DMS 273 (cell line): ENCODE results near the gene PIN1.

Source experiments
- DNase-seq: peaks from one replicate; lab custom pipeline; 2025; ENCODE audit not compliant: unreplicated experiment; lab: John Stamatoyannopoulos, UW

PIN1 gene

DNA sequence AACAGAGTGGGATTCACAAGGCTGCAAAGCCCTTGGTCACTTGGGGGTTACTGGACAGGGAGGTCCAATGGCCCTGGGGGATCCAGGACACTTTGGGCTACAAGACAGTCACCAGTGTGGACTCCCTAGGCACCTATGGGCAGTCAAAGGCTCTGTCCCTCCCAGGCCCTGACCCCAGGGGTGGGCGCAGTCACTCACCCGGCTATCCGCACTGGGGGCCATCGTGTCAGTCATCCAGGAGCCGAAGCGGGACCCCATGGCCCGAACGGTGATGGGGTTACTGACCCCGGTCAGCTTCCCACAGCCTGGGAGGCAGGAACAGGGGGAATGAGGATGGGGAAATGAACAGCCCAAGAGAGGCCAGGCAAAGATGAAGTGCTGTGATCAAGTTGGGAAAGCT is 21.5 kb downstream of the PIN1 start:
- DNase-seq, result no peak

DNA sequence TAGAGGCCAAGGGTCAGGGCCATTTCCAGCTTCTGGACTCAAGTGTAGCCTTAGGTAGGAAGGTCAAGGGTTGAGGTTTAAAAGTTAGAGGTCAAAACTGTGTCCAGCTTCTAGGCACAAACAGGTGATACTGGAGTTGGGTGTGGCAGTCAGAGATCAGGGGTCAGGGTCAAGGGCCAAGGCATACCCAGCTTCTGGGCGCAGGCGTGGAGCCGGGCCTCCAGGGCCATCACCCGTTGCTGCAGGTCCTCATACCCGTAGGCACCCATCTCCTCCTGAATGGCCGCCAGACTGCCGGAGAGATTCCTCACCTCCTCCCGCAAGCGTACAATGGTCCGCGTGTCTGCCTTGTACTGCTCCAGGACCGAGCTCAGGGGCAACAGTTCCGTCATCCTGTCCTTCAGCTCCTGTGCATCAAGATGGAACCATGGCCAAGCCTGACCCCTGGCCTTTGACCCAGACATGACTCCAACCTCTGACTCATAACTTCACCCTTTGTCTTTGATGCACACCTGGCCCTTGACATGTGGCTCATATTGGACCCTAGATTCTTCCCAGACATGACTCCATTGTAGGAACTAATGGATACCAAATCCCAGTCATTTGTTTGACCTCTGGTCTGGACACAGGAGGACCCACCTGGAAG is 22.1 kb downstream of the PIN1 start:
- no peak for DNase-seq

GRCh38 chr19:9857920-9858746 is 23.0 kb downstream of the PIN1 start:
- DNase-seq, result no peak

DNA sequence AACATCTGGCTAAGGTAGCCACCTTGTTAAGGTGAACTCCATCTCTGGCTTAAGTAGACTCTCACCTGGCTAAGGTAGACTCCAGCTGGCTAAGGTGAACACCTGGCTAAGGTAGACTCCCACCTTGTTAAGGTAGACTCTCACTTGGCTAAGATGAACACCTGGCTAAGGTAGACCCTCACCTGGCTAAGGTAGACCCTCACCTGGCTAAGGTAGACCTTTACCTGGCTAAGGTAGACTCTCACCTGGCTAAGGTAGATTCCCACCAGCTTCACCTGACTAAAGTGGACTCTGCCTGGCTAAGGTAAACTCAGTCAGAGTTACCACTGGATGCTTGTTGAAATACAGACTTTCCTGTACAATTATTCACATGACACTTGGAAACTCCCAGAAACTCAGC is 23.6 kb downstream of the PIN1 start:
- DNase-seq, result no peak

DNA sequence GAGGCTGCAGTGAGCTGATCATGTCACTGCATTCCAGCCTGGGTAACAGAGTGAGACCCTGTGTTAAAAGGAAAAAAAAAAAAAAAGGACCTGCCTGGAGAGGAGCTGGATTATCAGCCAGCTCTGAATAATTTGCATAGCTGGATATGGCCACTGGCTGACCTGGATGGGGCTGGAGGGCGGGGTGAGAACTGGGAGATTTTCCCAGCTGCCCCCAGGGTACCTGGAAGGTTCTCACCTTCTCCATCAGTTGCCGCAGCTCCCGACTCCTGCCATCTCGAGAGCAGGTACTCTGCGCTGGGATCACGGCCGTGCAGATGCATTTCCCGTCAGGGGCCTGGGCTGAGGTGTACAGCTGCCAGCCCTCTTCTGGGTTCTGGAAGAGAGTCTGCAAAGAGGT is 25.3 kb downstream of the PIN1 start:
- no peak for DNase-seq

GRCh38 chr19:9861503-9861902 is 26.4 kb downstream of the PIN1 start:
- no peak for DNase-seq

DNA sequence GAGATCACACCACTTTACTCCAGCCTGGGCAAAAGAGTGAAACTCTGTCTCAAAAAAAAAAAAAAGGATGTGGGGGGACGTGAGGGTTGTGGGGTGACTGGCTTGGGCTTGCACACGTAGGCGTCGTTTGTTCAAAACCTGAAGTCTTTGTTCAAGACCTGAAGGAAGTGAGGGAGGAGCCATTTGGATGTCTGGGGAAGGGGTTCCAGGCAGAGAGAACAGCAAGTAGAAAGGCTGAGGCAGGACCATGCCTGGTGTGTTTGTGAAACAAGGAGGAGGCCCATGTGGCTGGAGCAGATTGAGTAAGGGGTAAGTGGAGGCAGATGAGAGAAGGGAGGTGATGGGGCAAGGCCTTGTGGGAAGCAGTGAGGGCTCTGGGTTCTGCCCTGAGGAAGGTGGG is 27.8 kb downstream of the PIN1 start:
- no peak for DNase-seq

- DNase-seq, result no peak
Observed at GRCh38 chr19:9863759-9864158, 28.6 kb downstream of the PIN1 start.

DNA sequence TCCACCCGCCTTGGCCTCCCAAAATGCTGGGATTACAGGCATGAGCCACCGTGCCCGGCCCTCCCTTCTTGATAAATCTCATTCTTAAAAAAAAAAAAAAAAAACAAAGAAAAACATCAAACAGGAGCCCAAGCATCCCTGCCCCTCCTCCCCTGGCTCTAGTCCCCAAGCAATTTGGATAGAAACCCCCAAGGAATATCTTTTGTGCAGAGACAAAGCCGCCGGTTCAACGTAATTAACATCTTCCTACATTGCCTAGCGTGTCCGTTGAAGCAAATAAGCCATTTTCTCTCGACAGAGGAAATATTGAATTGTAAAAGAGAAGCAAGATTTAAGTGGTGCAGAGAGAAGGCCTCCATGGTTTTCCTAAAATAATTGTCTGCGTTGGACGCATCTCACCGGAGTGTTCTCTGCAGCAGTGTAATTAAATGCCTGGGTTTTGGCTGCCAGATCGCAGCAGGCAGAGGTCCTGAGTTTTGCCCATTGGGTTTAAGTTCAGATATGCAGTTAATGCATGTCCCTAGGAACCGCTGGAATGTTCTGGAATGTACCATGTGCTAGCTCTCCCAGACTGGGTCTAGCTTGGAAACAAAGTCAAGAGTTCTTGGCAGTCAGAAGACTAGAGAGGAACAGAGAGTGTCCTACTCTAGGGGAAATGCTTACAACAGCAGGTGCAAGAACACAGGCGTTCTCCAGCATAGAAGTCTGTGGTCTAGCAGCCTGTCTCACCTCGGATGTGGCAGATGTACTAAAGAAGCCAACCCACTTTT is 30.8 kb downstream of the PIN1 start:
- no peak for DNase-seq

DNA sequence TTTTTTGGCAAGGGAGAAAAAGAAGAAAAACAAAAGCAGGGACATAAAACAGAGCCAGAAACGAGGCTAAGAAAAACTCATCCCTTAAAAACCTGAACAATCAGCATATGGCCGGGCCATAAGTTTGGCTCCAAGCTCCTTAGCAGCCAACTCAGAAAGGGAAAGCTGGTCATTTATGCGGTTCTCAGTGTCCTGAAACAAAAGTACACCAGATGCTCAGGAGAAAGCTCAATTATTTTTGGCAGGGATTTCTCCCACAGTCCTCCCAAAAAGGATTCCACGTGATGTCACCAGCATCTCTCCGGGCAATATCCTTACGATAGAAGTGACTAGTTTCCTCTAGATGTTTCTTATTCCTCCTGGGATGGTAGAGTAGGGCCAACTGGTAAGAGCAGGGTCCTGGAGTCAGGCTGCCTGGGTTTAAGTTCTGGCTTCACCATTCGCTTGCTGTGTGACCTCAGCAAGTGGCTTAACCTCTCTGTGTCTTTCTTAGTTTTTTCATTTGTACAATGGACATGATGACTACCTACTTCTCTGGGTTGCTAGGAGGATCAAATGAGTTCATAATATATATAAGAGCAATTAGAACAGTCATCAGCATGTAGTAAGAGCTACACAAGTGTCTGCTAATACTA is 34.0 kb downstream of the PIN1 start:
- DNase-seq, result peak; percentile 82

GRCh38 chr19:9871626-9872338 is 36.7 kb downstream of the PIN1 start:
- no peak for DNase-seq

GRCh38 chr19:9872618-9873242 is 37.6 kb downstream of the PIN1 start:
- no peak for DNase-seq

GRCh38 chr19:9875031-9875627 is 40.0 kb downstream of the PIN1 start:
- no peak for DNase-seq

- no peak for DNase-seq
Observed at GRCh38 chr19:9875796-9876195, 40.7 kb downstream of the PIN1 start.

DNA sequence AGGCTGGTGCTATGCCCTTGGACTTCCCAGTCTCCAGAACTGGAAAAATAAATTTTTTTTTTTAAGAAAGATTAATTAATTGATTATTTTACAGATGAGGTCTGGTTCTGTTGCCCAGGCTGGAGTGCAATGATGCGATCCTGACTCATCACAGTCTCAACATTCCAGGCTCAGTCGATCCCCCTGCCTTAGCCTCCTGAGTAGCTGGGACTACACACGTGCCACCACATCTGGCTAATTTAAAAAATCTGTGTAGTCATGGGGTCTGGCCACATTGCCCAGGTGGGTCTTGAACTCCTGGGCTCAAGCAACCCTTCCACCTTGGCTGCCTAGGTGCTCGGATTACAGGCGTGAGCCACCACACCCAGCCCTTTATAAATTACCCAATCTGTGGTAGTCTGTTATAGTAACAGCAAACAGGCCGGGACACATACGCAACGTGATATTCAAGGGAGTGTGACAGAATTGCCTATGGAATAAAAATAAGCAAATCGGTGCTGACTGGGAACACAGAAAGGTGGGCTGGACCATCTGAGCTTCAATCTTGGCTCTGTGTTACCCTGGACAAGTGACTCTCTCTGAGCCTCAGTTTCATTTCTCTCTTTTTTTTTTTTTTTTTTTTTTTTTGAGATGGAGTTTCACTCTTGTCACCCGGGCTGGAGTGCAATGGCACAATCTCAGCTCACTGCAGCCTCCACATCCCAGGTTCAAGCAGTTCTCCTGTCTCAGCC is 42.8 kb downstream of the PIN1 start:
- DNase-seq, result no peak

DNA sequence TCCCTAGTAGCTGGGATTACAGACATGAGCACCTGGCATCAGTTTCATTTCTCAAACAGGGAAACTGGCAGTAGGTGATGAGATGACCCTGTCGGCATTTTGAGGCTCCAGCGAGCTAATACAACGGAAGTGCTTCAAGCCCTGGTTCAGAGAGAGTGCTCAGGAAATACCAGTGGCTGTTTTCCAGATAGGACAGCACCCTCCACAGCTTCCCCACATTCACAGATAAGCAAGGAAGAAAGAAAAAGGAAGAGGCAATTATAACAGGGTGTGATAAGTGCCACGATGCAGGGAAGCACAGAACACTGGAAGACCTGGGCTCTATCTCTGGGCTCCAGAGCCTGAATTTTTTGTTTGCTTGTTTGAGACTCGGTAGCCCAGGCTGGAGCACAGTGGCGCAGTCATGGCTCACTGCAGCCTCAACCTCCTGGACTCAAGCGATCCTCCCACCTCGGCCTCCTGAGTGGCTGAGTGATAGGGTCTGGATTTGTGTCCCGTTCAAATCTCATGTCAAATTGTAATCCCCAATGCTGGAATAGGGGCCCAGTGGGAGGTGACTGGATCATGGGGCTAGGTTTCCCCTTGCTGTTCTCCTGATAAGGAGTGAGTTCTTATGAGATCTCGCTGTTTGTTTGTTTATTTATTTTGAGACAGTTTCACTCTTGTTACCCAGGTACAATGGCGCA is 43.5 kb downstream of the PIN1 start:
- no peak for DNase-seq

GRCh38 chr19:9881720-9882119 is 46.6 kb downstream of the PIN1 start:
- peak; percentile 64 for DNase-seq

- peak; percentile 86 for DNase-seq
Observed at GRCh38 chr19:9883231-9883758, 48.2 kb downstream of the PIN1 start.
